Fibroblast of the aortic adventitia (primary cell): ENCODE results near the gene PRPS1L1. TPM values are rescaled to one million over a fixed set of nuclear protein-coding genes. Genes with fewer than 3 reads are reported as not detected.

Experiments used
- DNase-seq: peaks from one replicate; pipeline ENCODE4 v3.0.0-alpha.2; 2010; ENCODE audit warnings: low read depth
- H3K4me3 ChIP-seq: 2 replicates; pipeline ENCODE4 v1.5.1; 2011; ENCODE audit warnings: low read depth, mild to moderate bottlenecking, control low read depth, low read length, moderate library complexity
- CTCF ChIP-seq: IDR thresholded peaks from 2 replicates; pipeline ENCODE4 v1.5.1; 2011; ENCODE audit warnings: mild to moderate bottlenecking, low read length, control low read depth, inconsistent platforms; ENCODE audit not compliant: insufficient read depth
- total RNA-seq: library from RNA; depleted of rRNA; stranded (reverse); fragments of >200 nt; gene quantifications from 2 replicates; pipeline ENCODE4 v1.2.3, GENCODE V29; 2012; ENCODE audit warnings: low replicate concordance

The PRPS1L1 gene
- total RNA-seq: not detected in 2 replicates

GRCh38 chr7:18027628-18028027 lies at the start of gene PRPS1L1:
Gene PRPS1L1 (minus strand): TSS chr7:18027846.
- TF ChIP-seq CTCF: no peak
- no peak within 1 kb of the TSS for H3K4me3 ChIP-seq
- no peak for DNase-seq

GRCh38 chr7:18076461-18076860 lies 48.8 kb upstream of the PRPS1L1 start:
- no peak overlapping the region for H3K4me3 ChIP-seq
- TF ChIP-seq CTCF: no peak
- no peak for DNase-seq

- no peak for TF ChIP-seq CTCF
- DNase-seq: no peak
- H3K4me3 ChIP-seq: no peak overlapping the region
Observed at GRCh38 chr7:18068745-18069144, 41.1 kb upstream of the PRPS1L1 start.

GRCh38 chr7:18064242-18064838 lies 36.7 kb upstream of the PRPS1L1 start:
- TF ChIP-seq CTCF: peak; percentile 44
- no peak overlapping the region for H3K4me3 ChIP-seq
- DNase-seq: peak; percentile 12

GRCh38 chr7:18063149-18063901 lies 35.7 kb upstream of the PRPS1L1 start:
- no peak for TF ChIP-seq CTCF
- no peak for DNase-seq
- no peak overlapping the region for H3K4me3 ChIP-seq

GRCh38 chr7:18059171-18059570 lies 31.5 kb upstream of the PRPS1L1 start:
- TF ChIP-seq CTCF: no peak
- H3K4me3 ChIP-seq: no peak overlapping the region
- DNase-seq: no peak
